ENCODE data around the gene MEAK7.
A peak's percentile ranks its signal among the peaks of the same experiment; 100 is the strongest.

Gene MEAK7

DNA sequence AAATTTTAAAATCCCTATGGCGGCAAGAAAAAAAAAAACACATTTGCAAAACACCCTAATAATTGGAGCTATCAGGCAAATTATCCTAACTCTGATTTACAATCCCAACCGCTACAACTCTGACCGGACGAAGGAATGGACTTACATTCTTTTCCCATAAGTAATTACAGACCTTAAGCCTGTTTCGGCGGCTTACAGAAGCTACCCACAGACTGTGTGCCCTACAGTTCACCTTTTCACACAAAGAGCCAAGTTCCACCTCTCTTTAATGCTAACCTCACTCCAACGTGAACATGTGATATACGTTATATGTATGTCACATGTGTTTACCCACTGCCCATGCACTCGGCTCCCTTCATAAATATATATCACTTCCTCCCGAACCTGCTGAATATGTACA, 8.7 kb upstream of the MEAK7 start:
- DNase-seq (ENCODE audit: low read depth in 4 of 4, low spot score in 1 of 4): no peak

DNA sequence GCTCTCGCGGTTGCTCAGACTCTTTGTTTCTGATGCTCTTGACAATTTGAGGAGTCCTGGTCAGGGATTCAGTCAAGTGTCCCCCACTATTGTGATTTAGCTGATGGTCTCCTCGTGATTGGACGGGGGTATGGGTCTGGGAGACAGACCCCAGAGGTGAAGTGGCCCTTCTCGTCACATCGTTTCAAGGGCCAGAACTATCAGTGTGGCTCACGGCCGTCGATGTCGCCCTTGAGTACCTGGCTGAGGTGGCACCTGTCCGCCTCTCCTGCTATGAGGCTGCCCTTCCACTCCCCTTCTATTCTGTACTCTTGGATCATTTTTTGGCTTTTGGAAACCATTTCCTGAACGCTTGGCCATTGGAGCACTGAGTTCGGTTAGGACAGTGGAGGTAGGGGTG, 7.4 kb upstream of the MEAK7 start:
- no peak for DNase-seq (ENCODE audit: low read depth in 4 of 4, low spot score in 1 of 4)

GRCh38 chr16:84511180-84511800, 6.8 kb upstream of the MEAK7 start:
- DNase-seq (ENCODE audit: low read depth in 4 of 4, low spot score in 1 of 4): peak; percentile 70 to 85 (median 76)

GRCh38 chr16:84509032-84509950, 4.8 kb upstream of the MEAK7 start:
- DNase-seq (ENCODE audit: low read depth in 4 of 4, low spot score in 1 of 4): no peak

- no peak for DNase-seq (ENCODE audit: low read depth in 4 of 4, low spot score in 1 of 4)
Measured at GRCh38 chr16:84508502-84508901, 4.0 kb upstream of the MEAK7 start.

DNA sequence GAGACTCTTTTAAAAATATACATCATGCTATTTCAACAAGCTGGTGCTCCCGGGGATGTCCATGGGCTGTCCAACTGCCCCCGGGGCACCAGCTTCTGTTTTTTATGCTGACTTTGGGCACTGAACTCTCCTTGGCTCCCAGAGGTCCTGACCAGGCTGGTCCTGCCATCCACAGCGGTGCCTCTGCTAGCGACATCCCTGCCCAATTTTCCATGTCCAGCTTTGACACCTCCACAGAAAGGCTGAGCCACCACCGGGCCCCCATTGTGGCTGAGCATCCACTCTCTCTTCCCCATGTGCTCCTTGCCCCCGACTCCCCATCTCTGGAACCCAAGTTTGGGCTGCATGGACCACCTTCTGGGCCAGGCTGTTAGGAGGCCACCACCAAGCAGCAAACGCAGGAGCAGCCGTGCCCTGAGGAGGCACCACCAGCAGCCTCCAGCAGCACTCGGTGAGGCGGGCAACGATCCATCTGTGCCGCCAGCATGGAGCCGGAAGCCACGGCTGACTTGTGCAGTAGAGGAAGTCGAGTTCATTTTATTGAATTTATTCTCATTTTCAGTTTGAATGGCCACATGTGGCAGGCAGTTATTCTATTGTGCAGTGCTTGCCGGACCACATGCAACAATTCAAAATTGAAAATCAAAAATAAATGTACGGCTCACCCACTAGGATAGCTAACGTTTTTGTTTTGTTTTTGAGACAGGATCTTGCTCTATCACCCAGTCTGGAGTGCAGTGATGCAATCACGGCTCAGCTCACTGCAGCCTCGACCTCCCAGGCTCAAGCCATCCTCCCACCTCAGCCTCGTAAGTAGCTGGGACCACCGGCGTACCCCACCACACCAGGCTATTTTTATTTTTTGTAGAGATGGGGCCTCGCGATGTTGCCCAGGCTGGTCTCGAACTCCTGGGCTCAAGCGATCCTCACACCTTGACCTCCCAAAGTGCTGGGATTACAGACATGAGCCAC, 2.8 kb upstream of the MEAK7 start:
- no peak for DNase-seq (ENCODE audit: low read depth in 4 of 4, low spot score in 1 of 4)

GRCh38 chr16:84505249-84506187, 1.1 kb upstream of the MEAK7 start:
- no peak for DNase-seq (ENCODE audit: low read depth in 4 of 4, low spot score in 1 of 4)

GRCh38 chr16:84503751-84504395, 586 bp downstream of the MEAK7 start:
- DNase-seq (ENCODE audit: low read depth in 4 of 4, low spot score in 1 of 4): no peak

DNA sequence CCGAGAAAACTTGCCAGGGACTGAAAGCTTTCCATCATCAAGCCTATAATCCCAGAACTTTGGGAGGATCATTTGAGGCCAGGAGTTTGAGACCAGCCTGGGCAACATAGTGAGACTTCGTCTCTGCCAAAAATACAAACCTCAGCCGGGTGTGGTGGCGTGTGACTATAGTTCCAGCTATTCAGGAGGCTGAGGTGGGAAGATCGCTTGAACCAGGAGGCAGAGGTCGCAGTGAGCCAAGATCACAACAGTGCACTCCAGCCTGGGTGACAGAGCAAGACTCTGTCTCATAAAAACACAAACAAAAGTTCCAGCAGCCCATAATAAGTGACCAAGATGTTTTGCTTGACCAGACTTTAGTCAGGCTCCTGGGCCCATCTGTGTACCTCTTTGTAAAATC, 1.9 kb downstream of the MEAK7 start:
- no peak for DNase-seq (ENCODE audit: low read depth in 4 of 4, low spot score in 1 of 4)

- no peak for DNase-seq (ENCODE audit: low read depth in 4 of 4, low spot score in 1 of 4)
Measured at GRCh38 chr16:84502075-84502474, 2.4 kb downstream of the MEAK7 start.

- no peak for DNase-seq (ENCODE audit: low read depth in 4 of 4, low spot score in 1 of 4)
Measured at GRCh38 chr16:84501077-84501735, 3.3 kb downstream of the MEAK7 start.

DNA sequence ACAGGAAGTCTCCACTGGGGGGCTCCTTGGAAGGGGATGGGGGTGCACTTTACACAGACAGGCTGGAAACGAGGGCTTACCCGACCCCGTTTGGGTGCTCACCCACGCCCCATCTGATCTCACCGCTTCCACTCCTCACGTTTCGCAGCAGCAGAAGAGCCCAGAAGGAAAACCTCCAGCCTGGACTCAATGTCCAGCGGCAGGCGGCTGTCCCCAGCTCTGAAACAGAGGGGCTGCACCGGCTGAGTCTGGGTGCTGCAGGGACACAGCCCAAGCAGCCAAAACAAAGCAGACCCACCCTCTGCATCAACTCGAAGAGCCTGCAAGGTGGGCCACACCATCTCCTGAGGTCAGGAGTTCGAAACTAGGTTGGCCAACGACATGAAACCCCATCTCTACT, 3.9 kb downstream of the MEAK7 start:
- DNase-seq (ENCODE audit: low read depth in 4 of 4, low spot score in 1 of 4): no peak

DNA sequence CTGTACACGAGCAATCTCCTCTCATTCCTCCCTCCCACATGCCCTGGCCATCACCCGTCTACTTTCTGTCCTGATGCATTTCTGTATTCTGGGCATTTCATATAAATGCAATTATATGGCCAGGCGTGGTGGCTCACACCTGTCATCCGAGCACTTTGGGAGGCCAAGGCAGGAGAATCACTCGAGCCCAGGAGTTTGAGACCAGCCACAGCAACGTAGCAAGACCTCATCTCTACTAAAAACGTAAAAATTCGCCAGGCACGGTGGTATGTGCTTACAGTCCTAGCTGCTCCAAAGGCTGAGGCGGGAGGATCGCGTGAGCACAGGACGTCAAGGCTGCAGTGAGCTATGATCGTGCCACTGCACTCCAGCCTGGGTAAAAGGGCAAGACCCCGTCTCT, 4.8 kb downstream of the MEAK7 start:
- no peak for DNase-seq (ENCODE audit: low read depth in 4 of 4, low spot score in 1 of 4)

DNA sequence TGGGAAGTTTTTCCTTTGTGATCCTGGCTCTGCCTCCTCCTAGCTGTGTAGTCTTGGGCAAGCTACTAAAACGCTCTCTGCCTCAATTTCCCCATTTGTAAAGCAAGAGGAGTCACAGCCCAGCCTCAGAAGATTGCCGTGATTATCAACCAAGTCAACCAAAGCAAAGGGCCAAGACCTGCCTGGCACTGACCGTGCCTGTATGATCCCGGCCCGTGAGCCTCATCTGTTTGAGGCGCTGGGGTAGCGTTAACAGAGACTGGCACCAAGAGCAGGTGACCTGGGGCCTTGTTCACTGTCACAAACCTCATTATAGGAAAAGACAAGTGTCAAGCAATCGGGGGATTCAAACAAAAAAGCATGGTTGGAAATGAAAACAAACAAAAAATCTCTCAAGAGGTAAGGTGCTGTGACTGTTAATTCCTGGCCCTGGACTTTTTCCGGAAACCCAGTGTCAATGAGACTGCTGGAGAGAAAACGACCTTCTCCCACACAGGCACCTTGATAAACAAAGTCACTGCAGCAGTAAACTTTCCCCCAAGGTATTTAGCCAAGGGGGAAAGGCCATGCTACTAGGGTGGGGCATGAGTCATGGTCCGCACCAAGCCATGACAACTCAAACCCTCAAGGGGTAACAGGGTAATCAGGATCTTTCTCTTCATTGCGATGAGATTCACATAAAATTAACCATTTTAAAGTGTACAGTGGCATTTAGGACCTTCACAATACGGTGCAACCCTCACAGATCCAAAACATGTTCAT, 5.4 kb downstream of the MEAK7 start:
- DNase-seq (ENCODE audit: low read depth in 4 of 4, low spot score in 1 of 4): no peak

GRCh38 chr16:84498223-84498610, 6.2 kb downstream of the MEAK7 start:
- DNase-seq (ENCODE audit: low read depth in 4 of 4, low spot score in 1 of 4): no peak

- no peak for DNase-seq (ENCODE audit: low read depth in 4 of 4, low spot score in 1 of 4)
Measured at GRCh38 chr16:84497418-84498222, 6.8 kb downstream of the MEAK7 start.

DNA sequence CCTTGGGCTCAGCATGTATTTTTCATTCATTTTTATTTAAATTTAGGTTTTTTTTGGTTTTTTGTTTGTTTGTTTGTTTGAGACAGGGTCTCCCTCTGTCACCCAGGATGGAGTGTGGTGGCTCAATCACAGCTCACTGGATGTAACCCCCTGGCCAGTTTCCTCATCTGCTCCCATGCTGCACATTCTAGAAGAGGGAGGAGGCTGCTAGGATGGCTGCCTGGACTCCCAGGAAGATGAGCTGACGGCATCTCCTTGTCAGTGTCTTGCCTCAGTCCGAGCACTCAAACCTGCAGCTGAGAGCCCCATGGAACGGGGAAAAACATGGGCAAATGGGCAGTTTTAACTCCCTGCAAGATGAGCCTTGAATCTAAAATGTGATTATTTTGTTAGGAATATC, 7.5 kb downstream of the MEAK7 start:
- DNase-seq (ENCODE audit: low read depth in 4 of 4, low spot score in 1 of 4): no peak

GRCh38 chr16:84495506-84495905, 9.0 kb downstream of the MEAK7 start:
- DNase-seq (ENCODE audit: low read depth in 4 of 4, low spot score in 1 of 4): no peak
